ENCODE data around the gene CIT.
"Not testable (repeated sequence)": the region's sequence is repeated elsewhere in the genome, so short reads cannot be mapped to it uniquely, and the experiment has no call there.

CIT gene

GRCh38 chr12:119714614-119715267 is 162.4 kb downstream of the CIT start:
- H3K4me3 Mint-ChIP-seq: no peak overlapping the region
- no peaks in the 10 kb centered on the region for H3K9me3 Mint-ChIP-seq
- H3K36me3 Mint-ChIP-seq: peaks cover 8% of the 10 kb centered on the region
- no peak for ATAC-seq
- no peak overlapping the region for H3K27ac Mint-ChIP-seq
- H3K4me1 Mint-ChIP-seq: no peaks in the 10 kb centered on the region
- DNase-seq (ENCODE audit: low spot score in 2 of 2): no peak

- ATAC-seq (no peak), DNase-seq (ENCODE audit: low spot score in 2 of 2) (no peak)
- Mint-ChIP-seq H3K4me1 (no peaks in the 10 kb centered on the region), H3K4me3 (no peak overlapping the region), H3K36me3 (peaks cover 8% of the 10 kb centered on the region), H3K9me3 (no peaks in the 10 kb centered on the region), H3K27ac (no peak overlapping the region)
These were observed 163.5 kb downstream of the CIT start for GRCh38 chr12:119713551-119714031.

GRCh38 chr12:119712721-119713120 is 164.4 kb downstream of the CIT start:
- Mint-ChIP-seq H3K27ac (no peak overlapping the region), H3K4me3 (no peak overlapping the region), H3K9me3 (no peaks in the 10 kb centered on the region), H3K4me1 (no peaks in the 10 kb centered on the region), H3K36me3 (peaks cover 13% of the 10 kb centered on the region)
- DNase-seq (ENCODE audit: low spot score in 2 of 2): no peak
- no peak for ATAC-seq

GRCh38 chr12:119711693-119712092 is 165.4 kb downstream of the CIT start:
- Mint-ChIP-seq H3K36me3 (peaks cover 13% of the 10 kb centered on the region), H3K27ac (no peak overlapping the region), H3K4me3 (no peak overlapping the region), H3K9me3 (no peaks in the 10 kb centered on the region), H3K4me1 (no peaks in the 10 kb centered on the region)
- no peak for DNase-seq (ENCODE audit: low spot score in 2 of 2)
- no peak for ATAC-seq

GRCh38 chr12:119710965-119711551 is 166.1 kb downstream of the CIT start:
- no peak for DNase-seq (ENCODE audit: low spot score in 2 of 2)
- Mint-ChIP-seq H3K27ac (no peak overlapping the region), H3K4me1 (no peaks in the 10 kb centered on the region), H3K36me3 (peaks cover 13% of the 10 kb centered on the region), H3K4me3 (no peak overlapping the region), H3K9me3 (no peaks in the 10 kb centered on the region)
- no peak for ATAC-seq

GRCh38 chr12:119710374-119710964 is 166.7 kb downstream of the CIT start:
- Mint-ChIP-seq H3K27ac (no peak overlapping the region), H3K36me3 (peaks cover 13% of the 10 kb centered on the region), H3K4me1 (no peaks in the 10 kb centered on the region), H3K4me3 (no peak overlapping the region), H3K9me3 (no peaks in the 10 kb centered on the region)
- ATAC-seq (no peak), DNase-seq (ENCODE audit: low spot score in 2 of 2) (no peak)

GRCh38 chr12:119706427-119706826 is 170.7 kb downstream of the CIT start:
- not testable (repeated sequence) for H3K36me3 Mint-ChIP-seq; H3K9me3 Mint-ChIP-seq; ATAC-seq; DNase-seq (ENCODE audit: low spot score in 2 of 2); H3K4me1 Mint-ChIP-seq; H3K27ac Mint-ChIP-seq; H3K4me3 Mint-ChIP-seq

GRCh38 chr12:119705182-119705581 is 171.9 kb downstream of the CIT start:
- H3K36me3 Mint-ChIP-seq: peaks cover 5% of the 10 kb centered on the region

GRCh38 chr12:119704065-119704747 is 172.9 kb downstream of the CIT start:
- H3K36me3 Mint-ChIP-seq: peaks cover 5% of the 10 kb centered on the region
- H3K9me3 Mint-ChIP-seq: no peaks in the 10 kb centered on the region
- DNase-seq (ENCODE audit: low spot score in 2 of 2) (no peak), ATAC-seq (no peak)
- no peaks in the 10 kb centered on the region for H3K4me1 Mint-ChIP-seq
- H3K27ac Mint-ChIP-seq: no peak overlapping the region
- H3K4me3 Mint-ChIP-seq: no peak overlapping the region

More at GRCh38 chr12:119705182-119705581, 171.9 kb downstream of the CIT start:
- Mint-ChIP-seq H3K27ac (no peak overlapping the region), H3K4me3 (no peak overlapping the region), H3K9me3 (no peaks in the 10 kb centered on the region), H3K4me1 (no peaks in the 10 kb centered on the region)
- DNase-seq (ENCODE audit: low spot score in 2 of 2) (no peak), ATAC-seq (no peak)

GRCh38 chr12:119700078-119700477 is 177.0 kb downstream of the CIT start:
- no peak for ATAC-seq
- no peak for DNase-seq (ENCODE audit: low spot score in 2 of 2)
- Mint-ChIP-seq H3K36me3 (peaks cover 7% of the 10 kb centered on the region), H3K4me1 (no peaks in the 10 kb centered on the region), H3K27ac (no peak overlapping the region), H3K4me3 (no peak overlapping the region), H3K9me3 (no peaks in the 10 kb centered on the region)

- no peak for ATAC-seq
- Mint-ChIP-seq H3K4me1 (no peaks in the 10 kb centered on the region), H3K36me3 (peaks cover 7% of the 10 kb centered on the region), H3K27ac (no peak overlapping the region), H3K4me3 (no peak overlapping the region), H3K9me3 (no peaks in the 10 kb centered on the region)
- DNase-seq (ENCODE audit: low spot score in 2 of 2): no peak
These were observed 177.8 kb downstream of the CIT start for GRCh38 chr12:119699199-119699760.

GRCh38 chr12:119696943-119697342 is 180.2 kb downstream of the CIT start:
- no peak for DNase-seq (ENCODE audit: low spot score in 2 of 2)
- H3K4me3 Mint-ChIP-seq: no peak overlapping the region
- ATAC-seq: no peak
- H3K4me1 Mint-ChIP-seq: no peaks in the 10 kb centered on the region
- H3K36me3 Mint-ChIP-seq: peaks cover 7% of the 10 kb centered on the region
- peak overlapping the region; percentile 29 for H3K27ac Mint-ChIP-seq
- H3K9me3 Mint-ChIP-seq: no peaks in the 10 kb centered on the region

- Mint-ChIP-seq H3K36me3 (peaks cover 7% of the 10 kb centered on the region), H3K27ac (no peak overlapping the region)
These were observed 182.1 kb downstream of the CIT start for GRCh38 chr12:119695034-119695433.

GRCh38 chr12:119694111-119694510 is 183.0 kb downstream of the CIT start:
- Mint-ChIP-seq H3K4me1 (no peaks in the 10 kb centered on the region), H3K27ac (no peak overlapping the region), H3K4me3 (no peak overlapping the region), H3K9me3 (no peaks in the 10 kb centered on the region), H3K36me3 (peaks cover 7% of the 10 kb centered on the region)
- DNase-seq (ENCODE audit: low spot score in 2 of 2) (no peak), ATAC-seq (no peak)

More at GRCh38 chr12:119695034-119695433, 182.1 kb downstream of the CIT start:
- Mint-ChIP-seq H3K4me1 (no peaks in the 10 kb centered on the region), H3K9me3 (no peaks in the 10 kb centered on the region), H3K4me3 (no peak overlapping the region)
- ATAC-seq (no peak), DNase-seq (ENCODE audit: low spot score in 2 of 2) (no peak)

GRCh38 chr12:119693511-119693910 is 183.6 kb downstream of the CIT start:
- Mint-ChIP-seq H3K36me3 (peaks cover 7% of the 10 kb centered on the region), H3K4me1 (no peaks in the 10 kb centered on the region), H3K27ac (no peak overlapping the region), H3K4me3 (no peak overlapping the region), H3K9me3 (no peaks in the 10 kb centered on the region)
- DNase-seq (ENCODE audit: low spot score in 2 of 2) (no peak), ATAC-seq (no peak)
